Dendritic cell treated with granulocyte-macrophage colony-stimulating factor and Interleukin-4, amounts not matched to agents 40 ng/mL and 50 ng/mL, for 4 days (primary cell): Measurements from ENCODE around the gene CLGN.

Experiments
- H3K27ac Mint-ChIP-seq: one replicate; pipeline ENCODE4 v1.8.0; 2022; ENCODE audit warnings: mild to moderate bottlenecking, mixed read lengths
- H3K27me3 Mint-ChIP-seq: one replicate; pipeline ENCODE4 v1.8.0; 2022; ENCODE audit warnings: mild to moderate bottlenecking, mixed read lengths
- H3K36me3 Mint-ChIP-seq: one replicate; pipeline ENCODE4 v1.8.0; 2022; ENCODE audit warnings: low read depth, mixed read lengths
- H3K4me1 Mint-ChIP-seq: one replicate; pipeline ENCODE4 v1.8.0; 2022; ENCODE audit warnings: low read depth, mixed read lengths
- H3K4me3 Mint-ChIP-seq: one replicate; pipeline ENCODE4 v1.8.0; 2022; ENCODE audit warnings: mild to moderate bottlenecking, moderate library complexity, mixed read lengths
- H3K9me3 Mint-ChIP-seq: one replicate; pipeline ENCODE4 v1.8.0; 2022; ENCODE audit warnings: mixed read lengths
- intact Hi-C: fragments of 100-400 bp; cut with micrococcal nuclease; formaldehyde crosslinking; loops from one replicate; pipeline ENCODE4 v1.15.0; 2022

Gene CLGN

GRCh38 chr4:140361099-140361498, 66.3 kb downstream of the CLGN start:
- intact Hi-C loops: loop anchor here (2.0 to 10.0 kb wide), 3 partner anchors 251 to 524 kb away; no protein-coding TSS in a partner anchor
- Mint-ChIP-seq H3K36me3 (no peaks in the 10 kb centered on the region), H3K27me3 (no peaks in the 10 kb centered on the region), H3K4me1 (no peaks in the 10 kb centered on the region), H3K9me3 (no peaks in the 10 kb centered on the region), H3K27ac (no peak overlapping the region), H3K4me3 (no peak overlapping the region)

- H3K27me3 Mint-ChIP-seq: no peaks in the 10 kb centered on the region
- H3K27ac Mint-ChIP-seq: no peak overlapping the region
- no peaks in the 10 kb centered on the region for H3K36me3 Mint-ChIP-seq
- no peaks in the 10 kb centered on the region for H3K4me1 Mint-ChIP-seq
- H3K9me3 Mint-ChIP-seq: no peaks in the 10 kb centered on the region
- no peak overlapping the region for H3K4me3 Mint-ChIP-seq
- intact Hi-C loops: loop anchor here (1.0 to 10.0 kb wide), 4 partner anchors 253 to 525 kb away; no protein-coding TSS in a partner anchor
Measured at GRCh38 chr4:140359562-140360427, 67.7 kb downstream of the CLGN start.

GRCh38 chr4:140358281-140358680, 69.2 kb downstream of the CLGN start:
- H3K4me1 Mint-ChIP-seq: no peaks in the 10 kb centered on the region
- no peaks in the 10 kb centered on the region for H3K27me3 Mint-ChIP-seq
- intact Hi-C loops: no loop called here
- no peaks in the 10 kb centered on the region for H3K36me3 Mint-ChIP-seq
- no peaks in the 10 kb centered on the region for H3K9me3 Mint-ChIP-seq
- H3K4me3 Mint-ChIP-seq: no peak overlapping the region
- H3K27ac Mint-ChIP-seq: no peak overlapping the region

GRCh38 chr4:140357868-140358267, 69.6 kb downstream of the CLGN start:
- Mint-ChIP-seq H3K4me1 (no peaks in the 10 kb centered on the region), H3K4me3 (no peak overlapping the region), H3K27me3 (no peaks in the 10 kb centered on the region), H3K9me3 (no peaks in the 10 kb centered on the region), H3K27ac (no peak overlapping the region), H3K36me3 (no peaks in the 10 kb centered on the region)
- intact Hi-C loops: no loop called here

- H3K9me3 Mint-ChIP-seq: no peaks in the 10 kb centered on the region
- H3K36me3 Mint-ChIP-seq: no peaks in the 10 kb centered on the region
- intact Hi-C loops: no loop called here
- H3K27ac Mint-ChIP-seq: no peak overlapping the region
- H3K4me3 Mint-ChIP-seq: no peak overlapping the region
- H3K4me1 Mint-ChIP-seq: no peaks in the 10 kb centered on the region
- no peaks in the 10 kb centered on the region for H3K27me3 Mint-ChIP-seq
Measured at GRCh38 chr4:140355288-140355687, 72.2 kb downstream of the CLGN start.

GRCh38 chr4:140353786-140354185, 73.7 kb downstream of the CLGN start:
- Mint-ChIP-seq H3K4me1 (no peaks in the 10 kb centered on the region), H3K27ac (no peak overlapping the region), H3K27me3 (peaks cover 1% of the 10 kb centered on the region), H3K4me3 (no peak overlapping the region), H3K36me3 (no peaks in the 10 kb centered on the region), H3K9me3 (no peaks in the 10 kb centered on the region)
- intact Hi-C loops: no loop called here

GRCh38 chr4:140351093-140352075, 76.1 kb downstream of the CLGN start:
- intact Hi-C loops: no loop called here
- Mint-ChIP-seq H3K4me3 (no peak overlapping the region), H3K27me3 (peaks cover 1% of the 10 kb centered on the region), H3K4me1 (no peaks in the 10 kb centered on the region), H3K36me3 (no peaks in the 10 kb centered on the region), H3K9me3 (no peaks in the 10 kb centered on the region), H3K27ac (no peak overlapping the region)

- Mint-ChIP-seq H3K36me3 (no peaks in the 10 kb centered on the region), H3K27ac (no peak overlapping the region), H3K27me3 (peaks cover 1% of the 10 kb centered on the region), H3K4me1 (no peaks in the 10 kb centered on the region), H3K9me3 (no peaks in the 10 kb centered on the region), H3K4me3 (no peak overlapping the region)
- intact Hi-C loops: no loop called here
Measured at GRCh38 chr4:140349816-140350215, 77.6 kb downstream of the CLGN start.

- Mint-ChIP-seq H3K27me3 (peaks cover 6% of the 10 kb centered on the region), H3K4me1 (peaks cover 5% of the 10 kb centered on the region), H3K9me3 (no peaks in the 10 kb centered on the region), H3K36me3 (no peaks in the 10 kb centered on the region), H3K27ac (no peak overlapping the region), H3K4me3 (no peak overlapping the region)
- intact Hi-C loops: no loop called here
Measured at GRCh38 chr4:140346136-140346535, 81.3 kb downstream of the CLGN start.

GRCh38 chr4:140344621-140345020, 82.8 kb downstream of the CLGN start:
- Mint-ChIP-seq H3K36me3 (no peaks in the 10 kb centered on the region), H3K4me1 (peaks cover 5% of the 10 kb centered on the region), H3K9me3 (no peaks in the 10 kb centered on the region), H3K27me3 (peaks cover 4% of the 10 kb centered on the region), H3K27ac (no peak overlapping the region), H3K4me3 (no peak overlapping the region)
- intact Hi-C loops: no loop called here

- intact Hi-C loops: no loop called here
- H3K27me3 Mint-ChIP-seq: peaks cover 4% of the 10 kb centered on the region
- H3K36me3 Mint-ChIP-seq: no peaks in the 10 kb centered on the region
- H3K27ac Mint-ChIP-seq: no peak overlapping the region
- peaks cover 5% of the 10 kb centered on the region for H3K4me1 Mint-ChIP-seq
- H3K9me3 Mint-ChIP-seq: no peaks in the 10 kb centered on the region
- no peak overlapping the region for H3K4me3 Mint-ChIP-seq
Measured at GRCh38 chr4:140344101-140344500, 83.3 kb downstream of the CLGN start.

- Mint-ChIP-seq H3K27me3 (peaks cover 4% of the 10 kb centered on the region), H3K4me1 (peaks cover 5% of the 10 kb centered on the region), H3K9me3 (no peaks in the 10 kb centered on the region), H3K36me3 (no peaks in the 10 kb centered on the region), H3K27ac (no peak overlapping the region), H3K4me3 (no peak overlapping the region)
- intact Hi-C loops: no loop called here
Measured at GRCh38 chr4:140343303-140343702, 84.1 kb downstream of the CLGN start.

- no peak overlapping the region for H3K4me3 Mint-ChIP-seq
Measured at GRCh38 chr4:140342620-140343019, 84.8 kb downstream of the CLGN start.

More at GRCh38 chr4:140342620-140343019, 84.8 kb downstream of the CLGN start:
- Mint-ChIP-seq H3K27ac (no peak overlapping the region), H3K27me3 (peaks cover 4% of the 10 kb centered on the region), H3K9me3 (no peaks in the 10 kb centered on the region), H3K36me3 (no peaks in the 10 kb centered on the region), H3K4me1 (peaks cover 5% of the 10 kb centered on the region)
- intact Hi-C loops: no loop called here
